GM18519 (cell line): ENCODE data around the gene ETFBKMT.
A peak's percentile ranks its signal among the peaks of the same experiment; 100 is the strongest.

Experiments
- ATAC-seq: cut with Tn5 transposase; IDR thresholded peaks from one replicate; pipeline ENCODE4 v1.9.1; 2021; ENCODE audit warnings: mild to moderate bottlenecking, moderate library complexity; ENCODE audit not compliant: unreplicated experiment, low FRiP score

The ETFBKMT gene, protein sequence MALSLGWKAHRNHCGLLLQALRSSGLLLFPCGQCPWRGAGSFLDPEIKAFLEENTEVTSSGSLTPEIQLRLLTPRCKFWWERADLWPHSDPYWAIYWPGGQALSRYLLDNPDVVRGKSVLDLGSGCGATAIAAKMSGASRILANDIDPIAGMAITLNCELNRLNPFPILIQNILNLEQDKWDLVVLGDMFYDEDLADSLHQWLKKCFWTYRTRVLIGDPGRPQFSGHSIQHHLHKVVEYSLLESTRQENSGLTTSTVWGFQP

DNA sequence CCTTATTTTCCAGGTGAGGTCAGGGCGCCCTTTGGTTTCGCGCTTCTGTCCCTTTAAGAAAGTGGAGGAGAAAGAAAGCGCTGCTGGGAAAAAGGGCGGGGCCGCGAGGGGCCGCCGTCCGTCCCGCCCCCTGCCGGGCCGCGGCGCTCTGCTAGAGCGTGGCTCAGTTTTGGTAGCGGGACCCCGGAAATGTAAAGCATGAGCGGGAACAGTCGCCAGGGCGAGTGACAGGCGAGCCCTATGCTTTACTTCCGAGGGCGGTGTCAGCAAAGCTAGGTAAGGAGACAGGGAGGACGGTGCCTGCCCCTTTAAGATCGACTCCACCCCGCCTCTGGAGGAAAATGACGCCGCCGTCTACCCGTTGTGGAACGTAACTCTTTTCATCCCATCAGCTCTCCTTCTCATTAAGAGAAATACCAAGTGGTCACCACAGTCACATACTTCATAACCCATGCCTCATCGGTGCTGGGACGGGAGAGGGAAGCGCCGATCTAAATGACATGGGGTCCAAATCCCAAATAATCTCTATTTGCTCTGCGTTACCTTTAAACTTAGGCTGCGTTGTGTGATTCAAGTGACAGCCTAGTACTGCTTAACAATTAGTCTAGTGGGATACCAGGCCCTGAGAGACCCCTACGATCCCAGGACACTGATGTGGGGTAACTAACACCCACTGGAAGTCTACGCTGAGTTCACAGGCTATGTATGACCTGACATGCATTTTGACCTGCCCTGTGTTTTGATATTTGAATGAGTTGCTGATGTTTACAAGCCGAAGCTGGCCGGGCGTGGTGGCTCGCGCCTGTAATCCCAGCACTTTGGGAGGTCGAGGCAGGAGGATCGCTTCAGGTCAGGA lies at the start of gene ETFBKMT:
TSS of gene ETFBKMT (plus strand) at position 602 of the 856 bp plus-strand sequence. CDS start 2,266 bp downstream, outside the sequence.
- ATAC-seq = peak; percentile 98

DNA sequence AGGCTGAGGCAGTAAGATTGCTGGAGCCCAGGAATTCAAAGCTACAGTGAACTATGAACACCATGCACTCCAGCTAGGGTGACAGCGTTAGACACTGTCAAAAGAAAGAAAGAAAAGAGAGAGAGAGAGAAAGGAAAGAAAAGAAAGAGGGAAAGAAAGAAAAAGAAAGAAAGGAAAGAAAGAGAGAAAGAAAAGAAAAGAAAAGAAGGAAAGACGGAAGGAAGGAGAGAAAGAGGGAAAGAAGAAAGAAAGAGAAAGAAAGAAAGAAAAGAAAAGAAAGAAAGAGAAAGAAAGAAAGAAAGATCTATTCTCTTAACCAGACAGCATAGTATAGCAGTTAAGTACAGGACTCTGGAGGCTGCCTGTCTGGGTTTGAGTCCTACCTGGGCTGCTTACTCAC lies 46.7 kb upstream of the ETFBKMT start:
- no peak for ATAC-seq

DNA sequence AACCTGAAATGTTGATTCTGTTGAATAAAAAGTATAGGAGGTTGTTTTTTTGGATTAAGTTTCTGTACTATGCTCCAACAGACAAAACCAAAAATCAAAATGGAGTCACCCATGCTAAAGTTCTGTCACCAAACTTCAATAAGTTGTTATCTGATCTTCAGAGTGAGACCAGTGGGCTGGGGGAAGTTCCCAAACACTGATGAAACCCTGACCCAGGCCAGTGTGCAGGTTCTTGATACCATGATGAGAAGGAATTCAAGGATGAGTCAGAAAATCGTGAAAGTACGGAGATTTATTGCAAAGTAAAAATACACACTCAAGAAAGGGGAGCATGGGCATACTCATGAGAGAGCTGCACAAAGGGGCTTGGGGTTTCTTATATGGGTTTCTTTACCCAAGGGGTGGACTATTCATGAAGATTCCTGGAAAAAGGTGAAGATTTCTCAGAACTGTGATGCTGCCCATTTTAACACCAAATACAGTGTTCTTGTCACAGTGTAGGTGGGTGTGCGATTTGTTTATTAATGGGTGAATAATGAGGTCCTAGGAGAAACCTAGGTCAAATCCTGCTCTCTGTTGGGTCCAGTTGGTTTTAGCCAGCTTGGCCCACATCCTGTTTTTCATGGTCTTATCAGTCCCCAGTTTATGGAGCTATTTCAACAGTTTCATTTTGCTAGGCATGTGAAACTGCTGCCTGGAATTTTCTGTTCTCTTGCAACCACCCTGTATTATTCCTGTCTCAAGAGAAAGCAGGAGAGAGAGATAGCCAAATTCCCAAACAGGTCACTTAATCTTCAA lies 41.1 kb upstream of the ETFBKMT start:
- no peak for ATAC-seq

DNA sequence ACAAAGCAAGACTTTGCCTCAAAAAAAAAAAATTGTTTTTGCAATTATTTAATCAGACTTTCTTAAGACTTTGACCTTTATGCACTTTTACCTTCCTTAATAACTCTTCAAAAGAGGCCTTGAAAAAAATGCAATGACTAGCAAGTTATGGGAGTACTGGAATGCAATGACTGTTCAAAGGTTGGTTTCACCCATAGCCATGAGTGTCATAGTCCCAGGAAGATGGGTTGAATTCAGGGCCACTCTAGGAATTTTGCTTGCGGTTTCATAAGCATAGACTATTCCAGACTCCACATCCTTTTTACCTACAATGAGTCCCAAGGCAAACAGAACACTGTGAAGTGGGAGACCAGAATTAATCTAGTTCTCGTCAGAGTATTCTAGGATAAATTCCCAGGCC lies 39.2 kb upstream of the ETFBKMT start:
- no peak for ATAC-seq

DNA sequence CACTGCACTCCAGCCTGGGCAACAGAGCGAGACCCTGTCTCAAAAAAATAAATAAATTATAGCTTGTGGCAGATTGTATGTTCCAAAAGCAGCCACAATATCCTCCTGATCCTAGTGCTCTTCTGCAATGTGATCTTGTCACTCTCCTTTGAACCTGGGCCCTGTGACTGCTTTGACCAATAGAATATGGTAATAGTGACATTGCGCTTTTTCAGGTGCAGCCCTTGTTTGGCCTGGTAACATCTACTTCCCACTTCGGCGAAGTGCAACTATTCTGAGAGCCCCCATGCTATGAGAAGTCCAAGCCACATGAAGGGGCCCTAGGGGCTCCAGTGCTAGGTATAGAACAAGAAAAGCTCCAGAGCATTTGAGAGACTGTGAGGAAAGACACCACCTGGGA lies 37.5 kb upstream of the ETFBKMT start:
- no peak for ATAC-seq

DNA sequence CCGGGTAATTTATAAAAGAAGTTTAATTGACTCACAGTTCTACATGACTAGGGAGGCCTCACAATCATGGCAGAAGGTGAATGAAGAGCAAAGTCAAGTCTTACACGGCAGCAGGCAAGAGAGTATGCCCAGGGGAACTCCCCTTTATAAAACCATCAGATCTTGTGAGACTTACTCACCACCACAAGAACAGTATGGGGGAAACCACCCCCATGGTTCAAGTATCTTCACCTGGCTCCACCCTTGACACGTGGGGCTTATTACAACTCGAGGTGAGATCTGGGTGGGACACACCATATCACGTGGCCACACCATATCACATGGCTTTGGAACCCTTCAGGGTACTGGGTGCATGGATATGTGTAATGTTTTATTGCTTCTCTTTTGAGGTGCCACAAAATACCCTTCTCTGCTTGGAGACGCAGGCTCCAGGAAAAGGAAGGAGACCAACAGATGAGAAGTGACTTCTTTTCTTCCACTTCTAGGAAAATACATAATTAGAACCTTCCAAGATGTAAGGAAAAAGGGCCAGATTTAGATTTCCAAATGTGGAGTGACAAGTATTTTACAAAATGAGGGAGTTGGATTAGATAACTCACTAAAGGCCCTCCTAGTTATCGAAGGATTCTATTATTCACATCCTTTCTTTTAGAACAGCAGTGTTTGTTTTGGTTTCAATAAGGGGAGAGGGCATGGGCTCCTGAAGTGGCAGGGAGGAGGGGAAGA lies 33.1 kb upstream of the ETFBKMT start:
- no peak for ATAC-seq

DNA sequence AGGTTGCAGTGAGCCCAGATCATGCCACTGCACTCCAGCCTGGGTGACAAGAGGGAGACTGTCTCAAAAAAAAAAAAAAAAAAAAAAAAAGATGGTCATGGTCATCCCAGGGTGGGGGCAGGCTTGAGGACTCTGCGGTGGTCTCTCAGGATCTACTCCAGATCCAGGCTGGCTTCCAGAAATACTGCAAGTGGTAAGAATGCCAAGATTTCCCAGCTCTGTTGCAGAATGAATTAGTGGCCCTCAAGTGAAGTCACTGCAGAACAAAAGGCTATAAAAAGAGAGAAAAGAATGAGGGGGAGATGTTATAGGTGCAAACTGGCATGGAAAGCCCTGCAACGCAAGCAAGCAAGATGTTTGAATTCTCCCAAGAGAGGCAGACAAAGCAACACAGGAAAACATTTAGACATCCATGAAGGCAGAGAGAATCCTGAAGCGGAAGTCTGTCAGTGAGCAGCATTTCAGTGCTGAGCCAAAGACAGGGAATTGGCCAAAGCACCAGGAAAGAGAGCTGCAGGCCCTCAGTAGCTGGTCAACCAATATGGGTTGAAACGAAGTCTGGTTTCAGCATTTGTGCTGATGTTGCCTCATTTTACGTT lies 31.9 kb upstream of the ETFBKMT start:
- no peak for ATAC-seq

DNA sequence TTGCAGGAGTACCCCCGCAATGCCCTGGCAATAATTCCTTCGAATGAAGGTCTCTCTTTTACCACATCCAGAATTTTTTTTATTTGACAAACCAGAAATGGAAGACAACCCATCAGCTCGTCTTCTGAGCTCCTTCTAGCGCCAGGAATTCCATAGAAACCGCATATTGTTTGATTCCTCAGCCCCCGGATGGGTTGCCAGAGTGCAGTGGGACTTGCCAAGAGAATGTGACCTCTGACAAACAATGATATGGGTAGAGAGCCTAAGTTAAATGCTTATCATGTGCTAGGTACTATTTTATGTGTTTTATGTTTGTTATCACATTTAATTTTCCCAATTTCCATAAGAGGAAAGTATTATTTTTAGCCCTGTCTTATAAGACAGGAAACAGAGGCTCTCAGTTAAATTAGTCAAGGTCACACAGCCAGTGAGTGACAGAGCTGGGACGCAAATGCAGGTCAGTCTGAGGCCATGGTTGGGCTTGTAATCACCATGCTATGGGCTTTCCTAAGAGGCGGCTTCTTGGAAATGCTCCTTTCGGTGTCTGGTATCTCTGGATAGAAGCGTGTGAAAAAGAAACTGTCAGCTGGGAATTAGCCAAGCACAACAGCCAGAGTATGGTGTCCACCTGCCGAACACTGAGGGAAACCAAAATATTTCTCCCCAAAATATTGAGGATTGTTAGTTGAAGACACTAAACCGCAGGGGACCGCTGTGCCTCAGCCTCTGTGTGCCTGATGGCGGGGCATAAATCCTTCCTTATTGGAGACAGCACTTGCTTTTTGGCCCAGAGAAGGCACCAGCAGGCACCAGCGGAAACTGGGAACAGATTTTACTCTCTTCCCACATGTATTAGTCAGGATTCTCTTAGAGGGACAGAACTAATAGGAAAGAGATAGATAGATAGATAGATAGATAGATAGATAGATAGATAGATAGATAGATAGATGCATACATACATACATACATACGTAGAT lies 29.4 kb upstream of the ETFBKMT start:
- ATAC-seq = no peak

DNA sequence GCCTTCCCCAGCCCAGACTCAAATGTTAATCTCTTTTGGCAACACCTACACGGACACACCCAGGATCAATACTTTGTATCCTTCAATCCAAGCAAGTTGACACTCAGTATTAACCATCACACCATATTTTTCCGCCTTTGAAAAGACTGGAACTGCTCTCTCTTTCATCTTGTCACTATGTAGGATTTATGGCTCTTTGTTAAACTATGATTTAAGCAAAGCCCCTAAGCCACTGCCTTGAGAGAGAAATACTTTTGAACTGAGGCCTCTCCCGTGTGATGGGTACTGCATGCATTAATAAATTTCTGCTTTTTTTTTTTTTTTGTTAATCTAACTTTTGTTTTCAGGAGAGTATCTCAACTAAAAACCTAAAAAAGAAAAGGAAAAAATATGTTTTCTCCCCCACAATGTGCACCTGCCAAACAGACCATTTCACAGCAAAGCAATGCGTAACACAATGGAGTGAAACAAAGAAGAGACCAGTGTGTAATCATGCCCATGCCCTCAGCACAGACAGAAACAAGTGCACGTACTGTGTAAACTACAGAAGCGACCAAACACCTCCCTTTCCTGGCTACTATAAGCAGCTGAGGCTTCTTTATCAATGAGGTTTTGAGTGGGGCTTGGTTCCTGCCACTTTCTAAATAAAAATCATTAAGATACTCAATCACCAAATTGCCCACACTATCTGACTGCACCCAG lies 28.3 kb upstream of the ETFBKMT start:
- ATAC-seq = no peak

DNA sequence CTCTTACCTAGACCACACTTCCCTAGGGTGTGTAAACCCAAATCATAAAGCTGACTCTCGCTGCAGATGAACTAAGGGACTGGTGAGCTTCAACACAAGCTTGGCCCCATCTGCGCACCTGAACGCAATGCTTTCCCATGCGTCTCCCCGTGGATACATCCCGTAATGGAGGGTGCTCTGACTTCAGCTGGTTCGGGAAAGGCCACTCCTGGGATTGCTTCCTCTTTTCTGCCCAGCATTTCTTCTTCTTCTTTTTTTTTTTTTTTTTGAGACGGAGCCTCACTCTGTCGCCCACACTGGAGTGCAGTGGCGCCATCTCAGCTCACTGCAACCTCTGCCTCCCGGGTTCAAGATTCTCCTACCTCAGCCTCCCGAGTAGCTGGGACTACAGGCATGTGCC lies 27.7 kb upstream of the ETFBKMT start:
- ATAC-seq = no peak

DNA sequence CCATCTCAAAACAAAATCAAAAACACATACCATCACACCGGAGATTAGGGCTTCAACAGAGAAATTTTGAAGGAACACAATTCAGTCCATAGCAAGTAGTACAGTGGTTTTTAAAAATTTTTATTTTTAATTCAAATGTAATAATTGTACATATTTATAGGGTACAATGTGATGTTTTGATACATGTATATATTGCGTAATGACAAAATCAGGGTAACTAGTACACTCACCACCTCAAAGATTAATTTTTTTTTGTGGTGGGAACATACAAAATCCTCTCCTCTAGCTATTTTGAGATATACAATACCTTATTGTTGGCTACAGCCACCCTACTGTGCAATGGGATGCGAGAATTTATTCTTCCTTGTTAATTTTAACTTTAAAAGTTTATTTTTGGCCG lies 26.0 kb upstream of the ETFBKMT start:
- ATAC-seq = no peak

DNA sequence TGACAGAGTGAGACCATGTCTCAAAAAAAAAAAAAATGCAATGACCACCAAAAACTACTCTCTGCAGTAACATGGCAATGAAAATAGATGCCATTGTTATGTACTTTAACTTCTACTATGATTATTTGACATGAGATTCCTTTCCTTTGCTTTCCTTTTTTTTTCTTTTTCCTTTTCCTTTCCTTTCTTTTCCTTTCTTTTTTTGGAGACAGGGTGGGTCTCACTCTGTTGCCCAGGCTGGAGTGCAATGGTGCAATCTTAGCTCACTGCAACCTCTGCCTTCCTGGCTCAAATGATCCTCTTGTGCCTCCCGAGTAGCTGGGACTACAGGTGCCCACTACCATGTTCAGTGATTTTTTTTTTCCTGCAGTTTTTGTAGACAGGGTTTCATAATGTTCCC lies 24.9 kb upstream of the ETFBKMT start:
- no peak for ATAC-seq

DNA sequence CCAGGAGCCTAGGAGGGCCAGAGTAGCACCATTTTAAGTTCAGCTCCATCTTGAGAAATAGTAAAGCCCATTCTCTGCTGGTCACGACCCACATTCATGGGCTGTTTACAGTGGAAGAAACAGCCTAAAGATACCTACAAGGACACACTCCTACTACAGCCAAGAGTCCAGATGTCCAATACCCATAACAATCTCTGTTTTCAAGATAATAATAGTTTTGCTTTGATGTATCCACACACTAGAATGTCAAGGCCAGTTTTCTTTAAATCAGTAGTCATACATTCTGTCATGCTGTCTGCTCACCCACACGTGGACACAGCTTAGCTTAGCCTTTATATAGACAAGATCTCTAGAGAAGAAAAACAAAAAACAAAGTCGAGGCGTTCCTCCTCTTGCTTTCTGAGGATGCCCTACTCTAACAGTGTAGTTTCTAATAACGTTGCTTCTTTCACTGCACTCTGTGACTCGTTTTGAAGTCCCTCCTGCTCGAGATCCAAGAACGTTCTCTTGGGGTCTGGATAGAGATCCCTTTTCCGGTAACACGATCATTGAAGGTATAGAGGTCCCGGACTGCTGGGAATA lies 17.9 kb upstream of the ETFBKMT start:
- ATAC-seq = no peak

DNA sequence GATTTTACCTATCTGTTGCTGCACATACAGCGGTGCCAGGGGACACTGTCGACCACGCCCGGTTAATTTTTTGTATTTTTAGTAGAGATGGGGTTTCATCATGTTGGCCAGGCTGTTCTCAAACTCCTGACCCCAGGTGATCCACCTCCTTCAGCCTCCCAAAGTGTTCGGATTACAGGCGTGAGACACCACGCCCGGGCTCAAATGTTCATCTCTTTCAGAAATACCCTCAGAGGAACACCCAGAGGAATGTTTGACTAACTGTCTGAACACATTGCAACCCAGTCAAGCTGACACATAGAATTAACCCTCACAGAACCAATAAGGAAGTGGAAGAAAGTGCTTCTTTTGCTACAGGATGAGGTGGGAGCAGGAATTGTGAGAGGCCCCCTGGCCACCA lies 15.0 kb upstream of the ETFBKMT start:
- no peak for ATAC-seq

DNA sequence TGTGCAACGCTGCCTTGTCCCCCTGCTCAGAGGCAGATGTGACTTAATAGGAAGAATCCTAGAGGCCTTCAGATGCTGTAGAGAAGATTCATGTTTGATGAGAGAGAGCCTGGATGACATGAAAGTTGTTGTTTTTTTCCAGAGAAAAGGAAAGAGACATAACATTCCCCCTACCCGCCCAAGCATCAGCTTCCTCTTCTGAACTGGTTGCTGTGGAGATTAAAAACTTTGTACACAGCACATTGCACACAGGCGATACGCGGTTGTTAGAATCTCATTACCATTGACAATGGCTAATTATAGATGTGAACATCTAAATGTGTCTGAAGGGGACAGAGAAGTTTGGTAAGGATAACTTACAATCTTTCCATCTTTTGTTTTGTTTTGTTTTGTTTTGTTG lies 13.6 kb upstream of the ETFBKMT start:
- no peak for ATAC-seq

DNA sequence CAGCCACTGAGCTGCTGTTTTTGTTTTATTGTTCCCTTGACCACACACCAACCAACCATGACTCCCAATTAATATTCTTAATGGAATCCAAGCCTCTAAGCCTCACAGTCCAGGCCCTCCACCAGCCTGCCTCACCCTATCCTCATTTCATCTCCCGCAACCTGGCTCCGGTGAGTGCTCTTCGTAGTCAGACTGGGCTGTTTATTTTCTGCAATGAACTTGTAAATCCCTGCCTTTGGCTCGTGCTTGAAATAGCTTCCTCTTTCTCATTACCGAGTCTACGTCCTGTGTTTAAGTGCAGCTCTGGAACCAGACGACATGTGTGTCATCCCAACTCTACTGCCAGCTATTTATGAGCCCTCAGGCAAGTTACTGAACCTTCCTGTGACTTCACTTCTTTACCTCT lies 12.4 kb upstream of the ETFBKMT start:
- ATAC-seq = no peak

DNA sequence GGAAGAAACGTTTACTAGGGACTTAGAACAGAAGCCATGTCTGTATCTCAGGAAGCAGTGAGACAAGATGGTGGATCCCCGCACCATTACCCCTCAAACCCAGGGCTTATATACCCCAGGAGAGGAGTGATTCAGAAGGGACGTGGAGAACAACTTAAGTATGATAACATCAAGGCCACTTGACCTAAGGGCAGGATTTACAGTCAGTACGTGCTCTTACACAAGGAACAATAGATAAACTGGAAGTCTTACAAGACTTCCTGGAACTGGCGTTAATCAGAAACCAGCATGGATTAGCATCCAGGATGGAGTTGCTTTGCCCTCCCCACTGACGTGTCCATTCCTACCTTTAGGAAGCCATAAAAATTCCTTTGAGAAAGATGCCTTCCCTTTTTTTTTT lies 8.6 kb upstream of the ETFBKMT start:
- ATAC-seq = no peak

DNA sequence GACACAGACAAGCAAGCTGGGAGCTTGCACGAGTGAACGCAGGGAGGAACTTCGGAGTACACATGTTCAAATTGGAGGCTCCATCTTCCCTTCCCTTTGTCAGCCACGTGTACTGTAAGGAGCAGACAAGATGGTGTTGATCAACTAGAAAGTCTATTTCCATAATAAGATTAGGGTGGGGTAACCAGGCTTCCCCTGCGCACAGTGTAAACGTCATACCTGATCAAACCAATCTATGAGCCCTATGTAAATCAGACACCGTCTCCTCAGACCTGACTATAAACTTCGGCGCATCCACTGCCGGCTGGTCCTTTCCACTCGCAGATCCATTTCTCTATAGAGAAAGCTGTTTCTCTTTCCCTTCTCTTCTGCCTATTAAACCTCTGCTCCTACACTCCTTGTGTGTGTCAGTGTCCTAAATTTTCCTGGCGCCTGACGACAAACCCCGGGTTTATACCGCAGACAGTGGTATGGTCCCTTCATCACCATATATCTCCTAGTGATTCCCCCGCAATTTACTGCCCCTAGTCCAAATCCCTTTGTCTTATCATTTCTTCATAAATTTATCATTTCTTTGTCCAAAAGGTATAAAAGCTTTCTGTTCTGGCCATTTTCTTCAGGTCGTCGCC lies 7.5 kb upstream of the ETFBKMT start:
- ATAC-seq = no peak
